Colonic mucosa (tissue), 4 donors: ENCODE data around the gene CASTOR1. TPM values are rescaled to one million over a fixed set of nuclear protein-coding genes. Genes with fewer than 3 reads are reported as not detected.

Experiments used
- DNase-seq: peaks from one replicate; pipeline ENCODE4 v3.0.0-alpha.2; 2020
- H3K27ac ChIP-seq: fragments of 200-600 bp; one replicate; pipeline ENCODE4 v1.8.0; 2021
- H3K27me3 ChIP-seq: fragments of 200-600 bp; one replicate; pipeline ENCODE4 v1.8.0; 2021
- H3K36me3 ChIP-seq: fragments of 200-600 bp; one replicate; pipeline ENCODE4 v1.8.0; 2021
- H3K4me1 ChIP-seq: fragments of 200-600 bp; one replicate; pipeline ENCODE4 v1.8.0; 2021; ENCODE audit warnings: mild to moderate bottlenecking
- H3K4me3 ChIP-seq: fragments of 200-600 bp; one replicate; pipeline ENCODE4 v1.8.0; 2021
- H3K9ac ChIP-seq, 2 donors: one replicate each; pipeline ENCODE4 v1.7.0; 2013; ENCODE audit warnings: control low read depth in 2 of 2, low read depth in 2 of 2, low read length in 2 of 2
- H3K9me3 ChIP-seq: fragments of 200-600 bp; one replicate; pipeline ENCODE4 v1.8.0; 2021
- CTCF ChIP-seq: fragments of 200-600 bp; IDR thresholded peaks from one replicate; pipeline ENCODE4 v1.8.0; 2022; ENCODE audit warnings: antibody characterized with exemption, mild to moderate bottlenecking
- intact Hi-C: fragments of 100-400 bp; cut with DNase I; formaldehyde crosslinking; loops from one replicate; pipeline ENCODE4 v1.14.1; 2022
- total RNA-seq, 2 donors: library from RNA; stranded (reverse); fragmentation: NEBNext Ultra II Directional in 1 of 2; extraction: Animal tissue kit (Norgen Biotek cat#: 25700) in 1 of 2; gene quantifications; one replicate each; pipeline ENCODE4 v1.2.1, GENCODE V29; 2021
- donor health status: healthy.
- donor health status: DM: no; HTN: no; CAD: no.
- donor health status: DM: no; HTN: no; CAD: no.

Gene CASTOR1
- total RNA-seq, 2 donors from 2014 or later: 4.5 to 5.0 TPM

- H3K4me1 ChIP-seq: peaks cover 13% of the 10 kb centered on the region
- intact Hi-C loops: loop anchor here (2.0 kb wide), 1 partner anchor 68 kb away; the partner anchor contains the start of genes CCDC157 and SF3A1
- H3K4me3 ChIP-seq: peak overlapping the region; percentile 91
- peak overlapping the region; percentile 58 for H3K27ac ChIP-seq
- peaks cover 4% of the 10 kb centered on the region for H3K36me3 ChIP-seq
- H3K9me3 ChIP-seq: no peaks in the 10 kb centered on the region
- no peak for TF ChIP-seq CTCF
- no peaks in the 10 kb centered on the region for H3K27me3 ChIP-seq
- H3K9ac ChIP-seq: peak overlapping the region; percentile 77 to 90
- DNase-seq: no peak
Observed at GRCh38 chr22:30288419-30289140, 725 bp downstream of the CASTOR1 start.

- Histone ChIP-seq H3K36me3 (no peaks in the 10 kb centered on the region), H3K4me3 (peak overlapping the region; percentile 91), H3K27me3 (no peaks in the 10 kb centered on the region), H3K4me1 (peaks cover 13% of the 10 kb centered on the region), H3K9ac (peak overlapping the region in 1 of 2 donors; percentile 90), H3K27ac (no peak overlapping the region), H3K9me3 (no peaks in the 10 kb centered on the region)
- TF ChIP-seq CTCF: peak; percentile 85
- peak; percentile 90 for DNase-seq
- intact Hi-C loops: loop anchor here (2.0 kb wide), 4 partner anchors 25 to 179 kb away; partner anchors contain the start of genes CCDC157, RNF215 and SF3A1
Observed at GRCh38 chr22:30287648-30288418, 1.5 kb downstream of the CASTOR1 start.

- Histone ChIP-seq H3K4me1 (peaks cover 13% of the 10 kb centered on the region), H3K9me3 (no peaks in the 10 kb centered on the region), H3K4me3 (no peak overlapping the region), H3K27ac (no peak overlapping the region), H3K36me3 (no peaks in the 10 kb centered on the region), H3K9ac (peak overlapping the region in 1 of 2 donors; percentile 90), H3K27me3 (no peaks in the 10 kb centered on the region)
- peak; percentile 88 for DNase-seq
- peak; percentile 91 for TF ChIP-seq CTCF
- intact Hi-C loops: loop anchor here (2.0 kb wide), 3 partner anchors 24 to 178 kb away; partner anchors contain the start of gene RNF215
Observed at GRCh38 chr22:30286813-30287647, 2.3 kb downstream of the CASTOR1 start.

- no peak for DNase-seq
- peaks cover 13% of the 10 kb centered on the region for H3K4me1 ChIP-seq
Observed at GRCh38 chr22:30286331-30286730, 3.0 kb downstream of the CASTOR1 start.

More at GRCh38 chr22:30286331-30286730, 3.0 kb downstream of the CASTOR1 start:
- Histone ChIP-seq H3K9ac (no peak overlapping the region), H3K4me3 (no peak overlapping the region), H3K27me3 (no peaks in the 10 kb centered on the region), H3K36me3 (no peaks in the 10 kb centered on the region), H3K9me3 (no peaks in the 10 kb centered on the region), H3K27ac (no peak overlapping the region)
- intact Hi-C loops: loop anchor here (2.0 kb wide), 3 partner anchors 24 to 178 kb away; partner anchors contain the start of gene RNF215
- no peak for TF ChIP-seq CTCF
